ENCODE data around the gene USP6.
"Not testable (repeated sequence)": the region's sequence is repeated elsewhere in the genome, so short reads cannot be mapped to it uniquely, and the experiment has no call there.

- TF ChIP-seq POLR2A, CTCF, POLR2AphosphoS5, EP300 (IDR thresholded peaks at IDR 0.05): not testable (repeated sequence)
These were observed 22.3 kb downstream of the USP6 start for GRCh38 chr17:5138198-5138544.

All from upper lobe of left lung (tissue), 4 donors.